CD14-positive monocyte (primary cell): ENCODE data around the gene ADSL. TPM values are rescaled to one million over a fixed set of nuclear protein-coding genes. Genes with fewer than 3 reads are reported as not detected.

ENCODE experiments used
- DNase-seq, 3 donors: peaks; one replicate each; pipeline ENCODE4 v3.0.0-alpha.2; 2011 to 2022
- H2AFZ ChIP-seq: 2 replicates; pipeline ENCODE4 v1.6.0; 2012; ENCODE audit warnings: mild to moderate bottlenecking, low read depth, low read length, inconsistent platforms; ENCODE audit not compliant: insufficient read depth, poor library complexity, severe bottlenecking
- H3K27ac ChIP-seq, 2 donors: 1 replicate in 1 of 2; 2 replicates in 1 of 2; pipeline ENCODE4 v1.5.1; 2012 to 2013; ENCODE audit warnings: low read length in 2 of 2, control low read depth in 1 of 2, inconsistent platforms in 1 of 2, low read depth in 1 of 2, mild to moderate bottlenecking in 1 of 2
- H3K27me3 ChIP-seq, 2 donors: one replicate each; pipeline versions ENCODE4 v1.6.0 to v1.6.1; 2011 to 2013; ENCODE audit warnings: low read length in 2 of 2; ENCODE audit not compliant: control insufficient read depth in 2 of 2, insufficient read depth in 2 of 2
- H3K36me3 ChIP-seq, 2 donors: replicated peaks in 1 of 2; 1 replicate in 1 of 2; 2 replicates in 1 of 2; pipeline versions ENCODE4 v1.5.1 to v1.6.1; 2012 to 2013; ENCODE audit warnings: low read length in 2 of 2, control low read depth in 1 of 2, inconsistent platforms in 1 of 2, mild to moderate bottlenecking in 1 of 2; ENCODE audit not compliant: insufficient read depth in 2 of 2, control insufficient read depth in 1 of 2
- H3K4me1 ChIP-seq, 2 donors: 1 replicate in 1 of 2; 2 replicates in 1 of 2; pipeline versions ENCODE4 v1.5.1 to v1.6.1; 2012 to 2013; ENCODE audit warnings: low read length in 2 of 2, control low read depth in 1 of 2, inconsistent platforms in 1 of 2, mild to moderate bottlenecking in 1 of 2, moderate library complexity in 1 of 2; ENCODE audit not compliant: insufficient read depth in 2 of 2, control insufficient read depth in 1 of 2
- H3K4me2 ChIP-seq: replicated peaks from 2 replicates; pipeline ENCODE3; 2012; ENCODE audit warnings: low read length, moderate library complexity, mild to moderate bottlenecking; ENCODE audit not compliant: poor library complexity, severe bottlenecking; ENCODE audit errors: extremely low read depth
- H3K4me3 ChIP-seq, 3 experiments: fragments of 200-600 bp in 1 of 3; sonication (generic) in 1 of 3; replicated peaks in 1 of 3; 1 replicate in 2 of 3; 2 replicates in 1 of 3; pipeline ENCODE4 v1.5.1; 2011 to 2013; ENCODE audit warnings: low read length in 3 of 3, mild to moderate bottlenecking in 3 of 3, control low read depth in 2 of 3, low read depth in 2 of 3, inconsistent platforms in 1 of 3, moderate library complexity in 1 of 3
- H3K79me2 ChIP-seq: 2 replicates; pipeline ENCODE4 v1.6.0; 2012; ENCODE audit warnings: mild to moderate bottlenecking, control low read depth, inconsistent platforms, low read length, moderate library complexity; ENCODE audit not compliant: insufficient read depth
- H3K9ac ChIP-seq: 2 replicates; pipeline ENCODE4 v1.6.0; 2017; ENCODE audit warnings: low read length, mild to moderate bottlenecking; ENCODE audit not compliant: insufficient read depth, poor library complexity, severe bottlenecking
- H3K9me3 ChIP-seq, 2 donors: replicated peaks in 1 of 2; 1 replicate in 1 of 2; 2 replicates in 1 of 2; pipeline versions ENCODE4 v1.5.1 to v1.6.1; 2012 to 2013; ENCODE audit warnings: low read length in 2 of 2, control low read depth in 1 of 2; ENCODE audit not compliant: control insufficient read depth in 1 of 2, insufficient read depth in 1 of 2
- H4K20me1 ChIP-seq: 2 replicates; pipeline ENCODE4 v1.6.0; 2012; ENCODE audit warnings: mild to moderate bottlenecking, low read length, control low read depth, moderate library complexity; ENCODE audit not compliant: insufficient read depth
- H3K27ac Mint-ChIP-seq, 7 donors: one replicate each; pipeline ENCODE4 v1.8.0; 2020; ENCODE audit warnings: mild to moderate bottlenecking in 7 of 7, mixed read lengths in 7 of 7, moderate library complexity in 6 of 7, inconsistent platforms in 2 of 7
- H3K27me3 Mint-ChIP-seq, 3 donors: one replicate each; pipeline ENCODE4 v1.8.0; 2021 to 2022; ENCODE audit warnings: low read depth in 3 of 3, mild to moderate bottlenecking in 3 of 3, mixed read lengths in 3 of 3, moderate library complexity in 3 of 3, inconsistent platforms in 1 of 3
- H3K36me3 Mint-ChIP-seq, 2 donors: one replicate each; pipeline ENCODE4 v1.8.0; 2020; ENCODE audit warnings: mixed read lengths in 2 of 2, inconsistent platforms in 1 of 2, mild to moderate bottlenecking in 1 of 2
- H3K4me1 Mint-ChIP-seq: one replicate; pipeline ENCODE4 v1.8.0; 2020; ENCODE audit warnings: mild to moderate bottlenecking, mixed read lengths
- H3K4me3 Mint-ChIP-seq, 2 donors: one replicate each; pipeline ENCODE4 v1.8.0; 2020; ENCODE audit warnings: mild to moderate bottlenecking in 2 of 2, mixed read lengths in 2 of 2, moderate library complexity in 1 of 2
- H3K9me3 Mint-ChIP-seq, 7 donors: one replicate each; pipeline ENCODE4 v1.8.0; 2020 to 2022; ENCODE audit warnings: mixed read lengths in 7 of 7, mild to moderate bottlenecking in 6 of 7, moderate library complexity in 6 of 7, inconsistent platforms in 2 of 7
- CTCF ChIP-seq: fragments of 200-600 bp; IDR thresholded peaks from one replicate; pipeline ENCODE4 v1.8.0; 2022; ENCODE audit warnings: antibody characterized with exemption, mild to moderate bottlenecking
- WGBS: methylation state at CpG from one replicate; pipeline ENCODE4 v1.1.5; 2013; ENCODE audit warnings: missing lambda C conversion rate; ENCODE audit not compliant: insufficient coverage; 5-methylcytosine and 5-hydroxymethylcytosine counted together
- intact Hi-C, 2 donors: fragments of 100-400 bp; cut with micrococcal nuclease; formaldehyde crosslinking; loops; one replicate each; pipeline versions ENCODE4 v1.15.0 to v1.15.1; 2023
- polyA plus RNA-seq, 3 donors: library from polyadenylated mRNA; depleted of rRNA in 1 of 3; unstranded in 2 of 3; stranded (reverse) in 1 of 3; fragments of 300-500 nt in 2 of 3; fragments of >200 nt in 1 of 3; fragmentation: Illumina TruSeq in 2 of 3; gene quantifications; 1 replicate in 2 of 3; 2 replicates in 1 of 3; pipeline ENCODE4 v1.2.3, GENCODE V29; 2012 to 2021

Gene ADSL
- polyA plus RNA-seq, 3 donors: 56.7 to 82.3 (median 65.1) TPM

DNA sequence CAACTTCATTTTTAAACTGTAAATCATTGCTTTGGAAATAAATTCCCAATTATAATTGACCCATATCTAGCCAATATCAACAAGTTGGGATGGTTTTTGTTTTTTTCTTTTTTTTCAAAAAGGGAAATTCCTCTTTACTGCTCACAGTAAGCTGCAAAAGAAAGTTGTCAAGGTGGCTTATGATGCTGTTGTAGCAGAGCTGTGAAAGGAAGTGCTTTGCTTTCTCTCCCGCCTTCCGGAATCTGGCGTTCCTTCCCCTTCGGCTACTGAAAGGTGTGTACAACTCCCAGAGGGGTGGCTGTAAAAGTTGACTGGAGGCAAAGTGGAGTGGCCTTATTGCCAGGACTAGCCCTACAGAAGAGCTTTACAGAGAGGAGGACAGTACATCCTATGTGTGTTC, 16.2 kb upstream of the ADSL start:
- peaks cover 6% of the 10 kb centered on the region for H4K20me1 ChIP-seq
- Mint-ChIP-seq H3K36me3 (peaks cover 58 to 73% of the 10 kb centered on the region in 2 donors), H3K9me3 (no peaks in the 10 kb centered on the region), H3K4me1 (peaks cover 24% of the 10 kb centered on the region), H3K27me3 (no peaks in the 10 kb centered on the region), H3K4me3 (no peak overlapping the region), H3K27ac (peak overlapping the region in 1 of 7 donors; percentile 30)
- intact Hi-C loops: no loop called here
- peaks cover 24 to 67% of the 10 kb centered on the region in 2 donors for H3K36me3 ChIP-seq
- no peak overlapping the region for H2AFZ ChIP-seq
- no peak overlapping the region for H3K9ac ChIP-seq
- DNase-seq: no peak
- TF ChIP-seq CTCF: no peak
- peaks cover 2 to 17% of the 10 kb centered on the region in 2 donors for H3K4me1 ChIP-seq
- 38% methylated on average over 3 of the region's 4 CpGs for WGBS
- H3K27me3 ChIP-seq: no peaks in the 10 kb centered on the region
- no peaks in the 10 kb centered on the region for H3K9me3 ChIP-seq
- no peak overlapping the region for H3K4me3 ChIP-seq
- no peak overlapping the region for H3K27ac ChIP-seq
- H3K79me2 ChIP-seq: no peaks in the 10 kb centered on the region
- H3K4me2 ChIP-seq: no peak overlapping the region

DNA sequence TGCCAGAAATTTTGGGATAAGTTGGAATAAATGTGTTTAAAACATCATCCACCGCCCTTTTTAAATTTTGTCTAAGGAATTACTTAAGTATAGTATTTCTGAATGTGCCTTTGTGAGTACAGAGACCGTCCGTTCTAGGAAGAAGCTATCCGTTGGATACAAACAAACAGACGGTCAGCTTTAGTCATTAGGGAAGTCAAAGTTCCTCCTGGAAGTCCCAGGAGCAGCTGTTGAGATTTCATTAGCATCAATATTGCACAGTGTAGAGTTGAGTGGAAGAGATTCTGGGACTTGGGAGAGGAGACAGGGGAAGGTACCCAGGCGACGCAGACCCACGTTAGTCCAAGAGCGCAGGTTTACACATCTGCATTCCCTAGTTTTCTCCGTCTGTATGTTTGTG, 15.7 kb upstream of the ADSL start:
- DNase-seq: no peak
- H3K4me3 Mint-ChIP-seq: no peak overlapping the region
- no peak overlapping the region for H3K4me3 ChIP-seq
- no peaks in the 10 kb centered on the region for H3K27me3 ChIP-seq
- peaks cover 9% of the 10 kb centered on the region for H4K20me1 ChIP-seq
- no peaks in the 10 kb centered on the region for H3K27me3 Mint-ChIP-seq
- H3K4me2 ChIP-seq: no peak overlapping the region
- peaks cover 53 to 68% of the 10 kb centered on the region in 2 donors for H3K36me3 Mint-ChIP-seq
- no peak overlapping the region for H3K27ac ChIP-seq
- 64% methylated on average over 9 of the region's 10 CpGs for WGBS
- H3K36me3 ChIP-seq: peaks cover 21 to 62% of the 10 kb centered on the region in 2 donors
- no peaks in the 10 kb centered on the region for H3K79me2 ChIP-seq
- H3K9me3 Mint-ChIP-seq: no peaks in the 10 kb centered on the region
- intact Hi-C loops: no loop called here
- H2AFZ ChIP-seq: no peak overlapping the region
- no peak for TF ChIP-seq CTCF
- H3K4me1 Mint-ChIP-seq: peaks cover 27% of the 10 kb centered on the region
- H3K9ac ChIP-seq: no peak overlapping the region
- H3K9me3 ChIP-seq: no peaks in the 10 kb centered on the region
- no peak overlapping the region for H3K27ac Mint-ChIP-seq
- peaks cover 3 to 22% of the 10 kb centered on the region in 2 donors for H3K4me1 ChIP-seq
